HepG2 (cell line): ENCODE data around the gene CDK5RAP2. TPM values are rescaled to one million over a fixed set of nuclear protein-coding genes. Genes with fewer than 3 reads are reported as not detected.

Experiments
- ARID4A ChIP-seq: sonication (generic); formaldehyde crosslinking; IDR thresholded peaks from 2 replicates; pipeline ENCODE4 v1.5.0; 2020; ENCODE audit warnings: mild to moderate bottlenecking, missing genetic modification reagents, borderline replicate concordance
- MIER3 ChIP-seq: IDR thresholded peaks from 2 replicates; pipeline ENCODE4 v1.6.1; 2016; ENCODE audit warnings: missing compliant biosample characterization, borderline replicate concordance
- NCOA2 ChIP-seq: sonication (generic); formaldehyde crosslinking; IDR thresholded peaks from 2 replicates; pipeline ENCODE4 v1.8.0; 2022; ENCODE audit warnings: inconsistent platforms
- ZNF138 ChIP-seq: sonication (generic); formaldehyde crosslinking; IDR thresholded peaks from 2 replicates; pipeline ENCODE4 v1.5.0; 2020; ENCODE audit warnings: mild to moderate bottlenecking, low read depth, missing genetic modification reagents
- polyA plus RNA-seq, 8 experiments: library from polyadenylated mRNA; depleted of rRNA in 3 of 8; stranded (reverse) in 7 of 8; unstranded in 1 of 8; fragments of >200 nt; fragmentation: Illumina TruSeq in 4 of 8; extraction: Trizol in 4 of 8; gene quantifications; 2 replicates each; pipeline versions ENCODE4 v1.2.1 to v1.2.3, GENCODE V29; 2011 to 2016; ENCODE audit warnings: low read depth in 4 of 8, missing spikeins in 1 of 8, mixed read lengths in 1 of 8; ENCODE audit not compliant: insufficient read depth in 1 of 8
- total RNA-seq, 5 experiments: library from RNA; depleted of rRNA; stranded (reverse); fragments of >200 nt; fragmentation: Illumina TruSeq; extraction: Trizol; gene quantifications; 2 replicates each; pipeline ENCODE4 v1.2.3, GENCODE V29; 2016; ENCODE audit warnings: low read depth in 1 of 5
- TF ChIP-seq, protein P1 (sequence below): sonication (generic); formaldehyde crosslinking; IDR thresholded peaks from 2 replicates; pipeline ENCODE4 v1.5.0; 2020; ENCODE audit warnings: missing genetic modification reagents
- TF ChIP-seq, protein P2 (sequence below): sonication (generic); formaldehyde crosslinking; IDR thresholded peaks from 2 replicates; pipeline ENCODE4 v1.4.0; 2020; ENCODE audit warnings: missing genetic modification reagents
- TF ChIP-seq, protein P3 (sequence below): sonication (generic); formaldehyde crosslinking; IDR thresholded peaks from 2 replicates; pipeline ENCODE4 v1.4.0; 2020; ENCODE audit warnings: mild to moderate bottlenecking, missing genetic modification reagents

CDK5RAP2 gene
- total and polyA plus RNA-seq, 2 of the 13 experiments (the other 11 are each of a cell fraction or from before 2014, with no cell fraction given) = 31.8 to 42.2 TPM

DNA sequence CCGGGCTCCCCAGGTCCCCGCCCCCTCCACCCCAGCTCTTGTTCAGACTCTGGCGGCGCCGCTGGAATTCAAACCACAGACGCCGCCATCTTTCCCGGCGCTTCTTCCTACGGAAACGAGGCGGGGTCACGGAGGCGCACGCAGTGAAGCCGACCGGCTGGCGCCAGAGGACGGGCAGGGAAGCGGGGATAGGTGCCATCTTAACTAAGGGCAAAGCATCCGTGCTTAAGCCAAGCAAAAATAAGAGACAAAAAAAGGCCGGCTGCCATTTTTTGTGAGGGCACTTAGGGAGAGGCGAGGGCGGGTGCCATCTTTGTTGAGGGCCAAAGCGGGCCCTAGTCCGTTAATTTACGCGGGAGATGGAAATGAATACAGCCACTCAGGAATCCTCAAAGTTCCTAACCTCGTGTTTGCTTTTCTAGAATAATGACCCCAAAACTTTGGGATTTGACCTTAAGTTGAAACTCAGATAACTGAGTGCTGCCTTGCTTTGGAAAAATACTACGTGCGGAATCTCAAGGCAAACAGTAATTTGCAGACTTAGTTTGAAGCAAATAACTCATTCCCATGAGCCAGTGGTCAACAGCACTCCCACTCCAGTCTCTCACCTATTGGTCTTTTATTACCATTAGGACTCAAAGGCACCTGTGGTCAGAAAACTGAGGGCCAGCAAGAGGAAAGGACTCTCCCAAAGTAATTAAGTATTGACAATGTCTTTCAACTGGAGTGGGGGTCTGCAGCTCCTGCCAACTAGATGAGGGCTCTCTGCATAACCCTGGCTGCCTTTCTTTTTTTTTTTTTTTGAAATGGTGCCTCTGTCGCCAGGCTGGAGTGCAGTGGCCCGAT is at the start of gene CDK5RAP2 (continued):
- TF ChIP-seq ARID4A (CRISPR knock-in tag) = peak; percentile 71; the same call in 1 of the 2 replicates
- TF ChIP-seq, protein P1, sequence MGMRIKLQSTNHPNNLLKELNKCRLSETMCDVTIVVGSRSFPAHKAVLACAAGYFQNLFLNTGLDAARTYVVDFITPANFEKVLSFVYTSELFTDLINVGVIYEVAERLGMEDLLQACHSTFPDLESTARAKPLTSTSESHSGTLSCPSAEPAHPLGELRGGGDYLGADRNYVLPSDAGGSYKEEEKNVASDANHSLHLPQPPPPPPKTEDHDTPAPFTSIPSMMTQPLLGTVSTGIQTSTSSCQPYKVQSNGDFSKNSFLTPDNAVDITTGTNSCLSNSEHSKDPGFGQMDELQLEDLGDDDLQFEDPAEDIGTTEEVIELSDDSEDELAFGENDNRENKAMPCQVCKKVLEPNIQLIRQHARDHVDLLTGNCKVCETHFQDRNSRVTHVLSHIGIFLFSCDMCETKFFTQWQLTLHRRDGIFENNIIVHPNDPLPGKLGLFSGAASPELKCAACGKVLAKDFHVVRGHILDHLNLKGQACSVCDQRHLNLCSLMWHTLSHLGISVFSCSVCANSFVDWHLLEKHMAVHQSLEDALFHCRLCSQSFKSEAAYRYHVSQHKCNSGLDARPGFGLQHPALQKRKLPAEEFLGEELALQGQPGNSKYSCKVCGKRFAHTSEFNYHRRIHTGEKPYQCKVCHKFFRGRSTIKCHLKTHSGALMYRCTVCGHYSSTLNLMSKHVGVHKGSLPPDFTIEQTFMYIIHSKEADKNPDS (CRISPR knock-in tag) = no peak
- TF ChIP-seq ZNF138 (CRISPR knock-in tag) = no peak
- no peak for TF ChIP-seq MIER3 (CRISPR knock-in tag)
- TF ChIP-seq, protein P2, sequence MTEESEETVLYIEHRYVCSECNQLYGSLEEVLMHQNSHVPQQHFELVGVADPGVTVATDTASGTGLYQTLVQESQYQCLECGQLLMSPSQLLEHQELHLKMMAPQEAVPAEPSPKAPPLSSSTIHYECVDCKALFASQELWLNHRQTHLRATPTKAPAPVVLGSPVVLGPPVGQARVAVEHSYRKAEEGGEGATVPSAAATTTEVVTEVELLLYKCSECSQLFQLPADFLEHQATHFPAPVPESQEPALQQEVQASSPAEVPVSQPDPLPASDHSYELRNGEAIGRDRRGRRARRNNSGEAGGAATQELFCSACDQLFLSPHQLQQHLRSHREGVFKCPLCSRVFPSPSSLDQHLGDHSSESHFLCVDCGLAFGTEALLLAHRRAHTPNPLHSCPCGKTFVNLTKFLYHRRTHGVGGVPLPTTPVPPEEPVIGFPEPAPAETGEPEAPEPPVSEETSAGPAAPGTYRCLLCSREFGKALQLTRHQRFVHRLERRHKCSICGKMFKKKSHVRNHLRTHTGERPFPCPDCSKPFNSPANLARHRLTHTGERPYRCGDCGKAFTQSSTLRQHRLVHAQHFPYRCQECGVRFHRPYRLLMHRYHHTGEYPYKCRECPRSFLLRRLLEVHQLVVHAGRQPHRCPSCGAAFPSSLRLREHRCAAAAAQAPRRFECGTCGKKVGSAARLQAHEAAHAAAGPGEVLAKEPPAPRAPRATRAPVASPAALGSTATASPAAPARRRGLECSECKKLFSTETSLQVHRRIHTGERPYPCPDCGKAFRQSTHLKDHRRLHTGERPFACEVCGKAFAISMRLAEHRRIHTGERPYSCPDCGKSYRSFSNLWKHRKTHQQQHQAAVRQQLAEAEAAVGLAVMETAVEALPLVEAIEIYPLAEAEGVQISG (CRISPR knock-in tag) = peak; percentile 93
- TF ChIP-seq, protein P3, sequence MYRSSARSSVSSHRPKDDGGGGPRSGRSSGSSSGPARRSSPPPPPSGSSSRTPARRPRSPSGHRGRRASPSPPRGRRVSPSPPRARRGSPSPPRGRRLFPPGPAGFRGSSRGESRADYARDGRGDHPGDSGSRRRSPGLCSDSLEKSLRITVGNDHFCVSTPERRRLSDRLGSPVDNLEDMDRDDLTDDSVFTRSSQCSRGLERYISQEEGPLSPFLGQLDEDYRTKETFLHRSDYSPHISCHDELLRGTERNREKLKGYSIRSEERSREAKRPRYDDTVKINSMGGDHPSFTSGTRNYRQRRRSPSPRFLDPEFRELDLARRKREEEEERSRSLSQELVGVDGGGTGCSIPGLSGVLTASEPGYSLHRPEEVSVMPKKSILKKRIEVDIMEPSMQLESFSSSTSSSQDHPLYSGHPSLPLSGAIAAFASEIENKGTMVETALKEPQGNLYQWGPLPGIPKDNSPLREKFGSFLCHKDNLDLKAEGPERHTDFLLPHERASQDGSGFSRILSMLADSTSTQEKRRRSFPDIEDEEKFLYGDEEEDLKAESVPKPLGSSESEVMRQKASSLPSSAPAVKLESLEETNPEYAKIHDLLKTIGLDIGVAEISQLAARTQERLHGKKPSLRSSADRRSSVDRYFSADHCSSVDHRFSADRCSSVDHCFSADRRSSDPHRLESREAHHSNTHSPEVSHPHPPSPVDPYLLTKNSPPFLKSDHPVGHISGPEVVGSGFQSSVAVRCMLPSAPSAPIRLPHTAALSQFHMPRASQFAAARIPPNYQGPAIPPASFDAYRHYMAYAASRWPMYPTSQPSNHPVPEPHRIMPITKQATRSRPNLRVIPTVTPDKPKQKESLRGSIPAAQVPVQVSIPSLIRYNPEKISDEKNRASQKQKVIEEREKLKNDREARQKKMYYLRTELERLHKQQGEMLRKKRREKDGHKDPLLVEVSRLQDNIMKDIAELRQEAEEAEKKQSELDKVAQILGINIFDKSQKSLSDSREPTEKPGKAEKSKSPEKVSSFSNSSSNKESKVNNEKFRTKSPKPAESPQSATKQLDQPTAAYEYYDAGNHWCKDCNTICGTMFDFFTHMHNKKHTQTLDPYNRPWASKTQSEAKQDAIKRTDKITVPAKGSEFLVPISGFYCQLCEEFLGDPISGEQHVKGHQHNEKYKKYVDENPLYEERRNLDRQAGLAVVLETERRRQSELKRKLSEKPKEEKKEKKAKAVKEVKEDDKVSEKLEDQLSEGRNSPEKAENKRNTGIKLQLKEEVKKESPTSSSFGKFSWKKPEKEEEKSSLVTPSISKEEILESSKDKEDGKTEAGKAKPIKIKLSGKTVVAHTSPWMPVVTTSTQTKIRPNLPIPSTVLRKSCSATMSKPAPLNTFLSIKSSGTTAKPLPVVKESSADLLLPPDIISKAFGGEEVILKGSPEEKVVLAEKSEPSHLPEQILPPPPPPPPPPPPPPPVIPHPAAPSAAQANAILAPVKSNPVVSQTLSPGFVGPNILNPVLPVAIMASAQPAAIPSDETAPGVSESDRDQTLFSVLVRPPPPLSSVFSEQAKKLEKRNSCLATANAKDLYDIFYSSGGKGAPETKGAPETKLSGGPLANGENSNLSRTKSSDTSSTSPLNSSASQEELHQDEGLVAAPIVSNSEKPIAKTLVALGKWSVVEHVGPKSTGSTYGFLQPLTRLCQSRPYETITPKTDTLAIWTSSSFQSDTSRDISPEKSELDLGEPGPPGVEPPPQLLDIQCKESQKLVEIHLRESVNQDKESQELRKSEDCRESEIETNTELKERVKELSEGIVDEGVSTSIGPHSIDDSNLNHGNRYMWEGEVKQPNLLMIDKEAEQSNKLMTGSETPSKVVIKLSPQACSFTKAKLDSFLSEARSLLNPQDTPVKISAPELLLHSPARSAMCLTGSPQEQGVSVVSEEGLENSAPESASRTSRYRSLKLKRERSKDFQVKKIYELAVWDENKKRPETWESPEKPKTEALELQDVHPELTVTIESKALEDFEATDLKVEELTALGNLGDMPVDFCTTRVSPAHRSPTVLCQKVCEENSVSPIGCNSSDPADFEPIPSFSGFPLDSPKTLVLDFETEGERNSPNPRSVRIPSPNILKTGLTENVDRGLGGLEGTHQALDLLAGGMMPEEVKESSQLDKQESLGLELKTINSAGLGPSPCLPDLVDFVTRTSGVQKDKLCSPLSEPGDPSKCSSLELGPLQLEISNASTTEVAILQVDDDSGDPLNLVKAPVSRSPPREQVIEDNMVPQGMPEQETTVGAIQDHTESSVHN (CRISPR knock-in tag) = no peak
- TF ChIP-seq NCOA2 (CRISPR knock-in tag) = peak; percentile 32; the same call in 1 of the 2 replicates
